Ishikawa (cell line): ENCODE results near the gene SDR42E1.

Experiments
- CEBPB ChIP-seq: IDR thresholded peaks from 2 replicates; pipeline ENCODE4 v1.6.1; 2012
- CREB1 ChIP-seq: IDR thresholded peaks from 2 replicates; pipeline ENCODE4 v1.6.1; 2012; ENCODE audit warnings: low read depth
- EGR1 ChIP-seq: IDR thresholded peaks from 2 replicates; pipeline ENCODE4 v1.6.1; 2012
- EP300 ChIP-seq: IDR thresholded peaks from 2 replicates; pipeline ENCODE4 v1.6.1; 2012; ENCODE audit warnings: borderline replicate concordance
- FOXM1 ChIP-seq: IDR thresholded peaks from 2 replicates; pipeline ENCODE4 v1.6.1; 2012; ENCODE audit warnings: low read depth, borderline replicate concordance
- MAX ChIP-seq: IDR thresholded peaks from 2 replicates; pipeline ENCODE4 v1.6.1; 2012
- NFIC ChIP-seq: IDR thresholded peaks from 2 replicates; pipeline ENCODE4 v1.6.1; 2012
- RAD21 ChIP-seq: IDR thresholded peaks from 2 replicates; pipeline ENCODE4 v1.6.1; 2012; ENCODE audit warnings: low read depth
- REST ChIP-seq: IDR thresholded peaks from 2 replicates; pipeline ENCODE4 v1.6.1; 2012; ENCODE audit warnings: low read depth, mild to moderate bottlenecking
- TAF1 ChIP-seq: IDR thresholded peaks from 2 replicates; pipeline ENCODE4 v1.6.1; 2012; ENCODE audit warnings: low read depth, mild to moderate bottlenecking
- TCF12 ChIP-seq: IDR thresholded peaks from 2 replicates; pipeline ENCODE4 v1.6.1; 2012; ENCODE audit warnings: low read depth
- TEAD4 ChIP-seq: IDR thresholded peaks from 2 replicates; pipeline ENCODE4 v1.6.1; 2012
- USF1 ChIP-seq: IDR thresholded peaks from 2 replicates; pipeline ENCODE4 v1.6.1; 2012
- YY1 ChIP-seq: IDR thresholded peaks from 2 replicates; pipeline ENCODE4 v1.6.1; 2012; ENCODE audit warnings: low read depth
- ZBTB7A ChIP-seq: IDR thresholded peaks from 2 replicates; pipeline ENCODE4 v1.6.1; 2012; ENCODE audit warnings: low read depth

Gene SDR42E1

GRCh38 chr16:82042144-82042543, 30.9 kb upstream of the SDR42E1 start:
- TF ChIP-seq YY1 (no peak), EGR1 (no peak), RAD21 (no peak), FOXM1 (no peak), REST (no peak), USF1 (no peak), CREB1 (no peak), MAX (no peak), TAF1 (no peak), EP300 (no peak), NFIC (no peak), TEAD4 (no peak), TCF12 (no peak), CEBPB (no peak), ZBTB7A (no peak)

GRCh38 chr16:82041542-82041941, 30.3 kb upstream of the SDR42E1 start:
- TF ChIP-seq TEAD4 (no peak), RAD21 (no peak), EP300 (no peak), USF1 (no peak), ZBTB7A (no peak), YY1 (no peak), REST (no peak), TCF12 (no peak), CREB1 (no peak), CEBPB (no peak), TAF1 (no peak), EGR1 (no peak)

- TF ChIP-seq EGR1 (no peak), NFIC (no peak), CREB1 (no peak)
Observed at GRCh38 chr16:82040296-82040695, 29.0 kb upstream of the SDR42E1 start.

GRCh38 chr16:82037666-82038065, 26.4 kb upstream of the SDR42E1 start:
- TF ChIP-seq ZBTB7A = no peak
- no peak for TF ChIP-seq TCF12
- TF ChIP-seq CEBPB = no peak
- TF ChIP-seq NFIC = no peak
- no peak for TF ChIP-seq MAX
- no peak for TF ChIP-seq TEAD4
- TF ChIP-seq EGR1 = no peak
- no peak for TF ChIP-seq TAF1
- no peak for TF ChIP-seq REST
- no peak for TF ChIP-seq FOXM1
- no peak for TF ChIP-seq RAD21
- TF ChIP-seq EP300 = no peak
- no peak for TF ChIP-seq USF1
- TF ChIP-seq YY1 = no peak

- TF ChIP-seq CREB1 = no peak
- no peak for TF ChIP-seq FOXM1
- no peak for TF ChIP-seq TCF12
- no peak for TF ChIP-seq YY1
- no peak for TF ChIP-seq EP300
- TF ChIP-seq RAD21 = no peak
- no peak for TF ChIP-seq USF1
- TF ChIP-seq TEAD4 = no peak
- no peak for TF ChIP-seq TAF1
- no peak for TF ChIP-seq CEBPB
- no peak for TF ChIP-seq ZBTB7A
- no peak for TF ChIP-seq MAX
- no peak for TF ChIP-seq NFIC
- TF ChIP-seq REST = no peak
Observed at GRCh38 chr16:82037251-82037650, 26.0 kb upstream of the SDR42E1 start.
